SU-DHL-6 (cell line): ENCODE data around the gene GNB1L.

ENCODE experiments used
- EZH2phosphoT487 ChIP-seq: fragments of 200-600 bp; sonication (generic), shearing (Covaris generic); conservative IDR thresholded peaks from 2 replicates; pipeline ENCODE4 v1.6.1; 2018; ENCODE audit warnings: mild to moderate bottlenecking, antibody characterized with exemption, low read length, moderate library complexity, mixed read lengths
- TF ChIP-seq, protein P1 (sequence below): fragments of 200-600 bp; sonication (generic); IDR thresholded peaks from one replicate; pipeline ENCODE4 v1.5.1; 2017; ENCODE audit warnings: antibody characterized with exemption, mild to moderate bottlenecking, low read length, moderate library complexity; ENCODE audit not compliant: insufficient read depth, poor library complexity, severe bottlenecking

DNA sequence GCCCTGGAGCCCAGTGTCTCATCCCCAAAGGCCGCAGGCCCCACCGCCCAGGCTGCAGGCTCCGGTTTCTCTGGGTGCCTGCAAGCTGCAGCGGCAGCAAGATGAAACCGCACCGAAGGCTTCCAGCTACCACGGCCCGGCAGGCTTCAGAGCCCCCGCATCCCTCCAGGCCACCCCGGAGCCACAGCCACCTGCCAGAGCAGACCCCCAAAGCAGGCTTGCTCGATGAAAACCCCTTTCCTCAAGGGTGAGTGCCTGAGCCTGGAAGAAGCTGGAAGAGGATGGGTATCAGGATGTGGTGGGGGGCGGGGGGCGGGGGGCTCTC, 24.5 kb upstream of the GNB1L start:
- TF ChIP-seq, protein P1, sequence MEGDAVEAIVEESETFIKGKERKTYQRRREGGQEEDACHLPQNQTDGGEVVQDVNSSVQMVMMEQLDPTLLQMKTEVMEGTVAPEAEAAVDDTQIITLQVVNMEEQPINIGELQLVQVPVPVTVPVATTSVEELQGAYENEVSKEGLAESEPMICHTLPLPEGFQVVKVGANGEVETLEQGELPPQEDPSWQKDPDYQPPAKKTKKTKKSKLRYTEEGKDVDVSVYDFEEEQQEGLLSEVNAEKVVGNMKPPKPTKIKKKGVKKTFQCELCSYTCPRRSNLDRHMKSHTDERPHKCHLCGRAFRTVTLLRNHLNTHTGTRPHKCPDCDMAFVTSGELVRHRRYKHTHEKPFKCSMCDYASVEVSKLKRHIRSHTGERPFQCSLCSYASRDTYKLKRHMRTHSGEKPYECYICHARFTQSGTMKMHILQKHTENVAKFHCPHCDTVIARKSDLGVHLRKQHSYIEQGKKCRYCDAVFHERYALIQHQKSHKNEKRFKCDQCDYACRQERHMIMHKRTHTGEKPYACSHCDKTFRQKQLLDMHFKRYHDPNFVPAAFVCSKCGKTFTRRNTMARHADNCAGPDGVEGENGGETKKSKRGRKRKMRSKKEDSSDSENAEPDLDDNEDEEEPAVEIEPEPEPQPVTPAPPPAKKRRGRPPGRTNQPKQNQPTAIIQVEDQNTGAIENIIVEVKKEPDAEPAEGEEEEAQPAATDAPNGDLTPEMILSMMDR, result no peak
- TF ChIP-seq EZH2phosphoT487, result no peak
